Measurements from ENCODE around the gene CELF1.

GRCh38 chr11:47512701-47513100 is 40.2 kb downstream of the CELF1 start:
- TF ChIP-seq, protein P1, sequence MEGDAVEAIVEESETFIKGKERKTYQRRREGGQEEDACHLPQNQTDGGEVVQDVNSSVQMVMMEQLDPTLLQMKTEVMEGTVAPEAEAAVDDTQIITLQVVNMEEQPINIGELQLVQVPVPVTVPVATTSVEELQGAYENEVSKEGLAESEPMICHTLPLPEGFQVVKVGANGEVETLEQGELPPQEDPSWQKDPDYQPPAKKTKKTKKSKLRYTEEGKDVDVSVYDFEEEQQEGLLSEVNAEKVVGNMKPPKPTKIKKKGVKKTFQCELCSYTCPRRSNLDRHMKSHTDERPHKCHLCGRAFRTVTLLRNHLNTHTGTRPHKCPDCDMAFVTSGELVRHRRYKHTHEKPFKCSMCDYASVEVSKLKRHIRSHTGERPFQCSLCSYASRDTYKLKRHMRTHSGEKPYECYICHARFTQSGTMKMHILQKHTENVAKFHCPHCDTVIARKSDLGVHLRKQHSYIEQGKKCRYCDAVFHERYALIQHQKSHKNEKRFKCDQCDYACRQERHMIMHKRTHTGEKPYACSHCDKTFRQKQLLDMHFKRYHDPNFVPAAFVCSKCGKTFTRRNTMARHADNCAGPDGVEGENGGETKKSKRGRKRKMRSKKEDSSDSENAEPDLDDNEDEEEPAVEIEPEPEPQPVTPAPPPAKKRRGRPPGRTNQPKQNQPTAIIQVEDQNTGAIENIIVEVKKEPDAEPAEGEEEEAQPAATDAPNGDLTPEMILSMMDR (IDR thresholded peaks at IDR 0.05), result no peak
- no peak for TF ChIP-seq POLR2A (IDR thresholded peaks at IDR 0.05)
- TF ChIP-seq POLR2AphosphoS5 (IDR thresholded peaks at IDR 0.05), result no peak
